ENCODE results near the gene ANKS1B.

- TF ChIP-seq, protein P1, sequence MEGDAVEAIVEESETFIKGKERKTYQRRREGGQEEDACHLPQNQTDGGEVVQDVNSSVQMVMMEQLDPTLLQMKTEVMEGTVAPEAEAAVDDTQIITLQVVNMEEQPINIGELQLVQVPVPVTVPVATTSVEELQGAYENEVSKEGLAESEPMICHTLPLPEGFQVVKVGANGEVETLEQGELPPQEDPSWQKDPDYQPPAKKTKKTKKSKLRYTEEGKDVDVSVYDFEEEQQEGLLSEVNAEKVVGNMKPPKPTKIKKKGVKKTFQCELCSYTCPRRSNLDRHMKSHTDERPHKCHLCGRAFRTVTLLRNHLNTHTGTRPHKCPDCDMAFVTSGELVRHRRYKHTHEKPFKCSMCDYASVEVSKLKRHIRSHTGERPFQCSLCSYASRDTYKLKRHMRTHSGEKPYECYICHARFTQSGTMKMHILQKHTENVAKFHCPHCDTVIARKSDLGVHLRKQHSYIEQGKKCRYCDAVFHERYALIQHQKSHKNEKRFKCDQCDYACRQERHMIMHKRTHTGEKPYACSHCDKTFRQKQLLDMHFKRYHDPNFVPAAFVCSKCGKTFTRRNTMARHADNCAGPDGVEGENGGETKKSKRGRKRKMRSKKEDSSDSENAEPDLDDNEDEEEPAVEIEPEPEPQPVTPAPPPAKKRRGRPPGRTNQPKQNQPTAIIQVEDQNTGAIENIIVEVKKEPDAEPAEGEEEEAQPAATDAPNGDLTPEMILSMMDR (IDR thresholded peaks at IDR 0.05): no peak
- TF ChIP-seq NR2C2 (CRISPR knock-in tag; IDR thresholded peaks at IDR 0.05) (no peak), JUN (CRISPR knock-in tag; IDR thresholded peaks at IDR 0.05) (no peak), ZNF423 (CRISPR knock-in tag; IDR thresholded peaks at IDR 0.05) (no peak), NFE2L1 (CRISPR knock-in tag; IDR thresholded peaks at IDR 0.05) (no peak), ZNF416 (CRISPR knock-in tag; IDR thresholded peaks at IDR 0.05) (no peak), ZNF138 (CRISPR knock-in tag; conservative IDR thresholded peaks at IDR 0.05) (no peak), ELF4 (CRISPR knock-in tag; IDR thresholded peaks at IDR 0.05; ENCODE audit: low read depth) (no peak), NFYB (CRISPR knock-in tag; conservative IDR thresholded peaks at IDR 0.05; ENCODE audit: low read depth) (no peak), E2F1 (CRISPR knock-in tag; IDR thresholded peaks at IDR 0.05) (no peak), CREB1 (CRISPR knock-in tag; IDR thresholded peaks at IDR 0.05) (no peak), TP53 (CRISPR knock-in tag; IDR thresholded peaks at IDR 0.05) (no peak)
- TF ChIP-seq, protein P2, sequence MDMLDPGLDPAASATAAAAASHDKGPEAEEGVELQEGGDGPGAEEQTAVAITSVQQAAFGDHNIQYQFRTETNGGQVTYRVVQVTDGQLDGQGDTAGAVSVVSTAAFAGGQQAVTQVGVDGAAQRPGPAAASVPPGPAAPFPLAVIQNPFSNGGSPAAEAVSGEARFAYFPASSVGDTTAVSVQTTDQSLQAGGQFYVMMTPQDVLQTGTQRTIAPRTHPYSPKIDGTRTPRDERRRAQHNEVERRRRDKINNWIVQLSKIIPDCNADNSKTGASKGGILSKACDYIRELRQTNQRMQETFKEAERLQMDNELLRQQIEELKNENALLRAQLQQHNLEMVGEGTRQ (CRISPR knock-in tag; IDR thresholded peaks at IDR 0.05): no peak
- TF ChIP-seq, protein P3, sequence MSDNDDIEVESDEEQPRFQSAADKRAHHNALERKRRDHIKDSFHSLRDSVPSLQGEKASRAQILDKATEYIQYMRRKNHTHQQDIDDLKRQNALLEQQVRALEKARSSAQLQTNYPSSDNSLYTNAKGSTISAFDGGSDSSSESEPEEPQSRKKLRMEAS (CRISPR knock-in tag; IDR thresholded peaks at IDR 0.05): no peak
Measured at GRCh38 chr12:99981639-99982190, 3.0 kb downstream of the ANKS1B start.
